CD4-positive, alpha-beta memory T cell (primary cell): ENCODE data around the gene ADISSP. TPM values are rescaled to one million over a fixed set of nuclear protein-coding genes. Genes with fewer than 3 reads are reported as not detected.
A peak's percentile ranks its signal among the peaks of the same experiment; 100 is the strongest.

Source experiments
- CTCF ChIA-PET: fragments of 350-600 bp; sonication (Branson Sonifier 250); formaldehyde crosslinking; loops from one replicate; lab custom pipeline; 2021; ENCODE audit warnings: inconsistent platforms; ENCODE audit not compliant: partially characterized antibody; lab: Charles Lee
- POLR2A ChIA-PET: fragments of 350-600 bp; sonication (Branson Sonifier 250); formaldehyde crosslinking; loops from one replicate; lab custom pipeline; 2021; ENCODE audit not compliant: partially characterized antibody; lab: Charles Lee
- DNase-seq, 5 donors: peaks; one replicate each; pipeline versions ENCODE4 v3.0.0 to v3.0.0-alpha.2; 2020 to 2022; ENCODE audit warnings: mixed read lengths in 1 of 5
- H3K27ac ChIP-seq: one replicate; pipeline ENCODE4 v1.7.0; 2013; ENCODE audit warnings: low read depth, low read length
- H3K27me3 ChIP-seq: 2 replicates; pipeline ENCODE4 v1.7.0; 2013; ENCODE audit warnings: mild to moderate bottlenecking, low read length, moderate library complexity; ENCODE audit not compliant: insufficient read depth
- H3K36me3 ChIP-seq: 2 replicates; pipeline ENCODE4 v1.7.0; 2013; ENCODE audit warnings: mild to moderate bottlenecking, low read length, moderate library complexity; ENCODE audit not compliant: insufficient read depth
- H3K4me1 ChIP-seq: 2 replicates; pipeline ENCODE4 v1.7.0; 2013; ENCODE audit warnings: mild to moderate bottlenecking, low read length, moderate library complexity; ENCODE audit not compliant: insufficient read depth
- H3K4me3 ChIP-seq, 2 donors: one replicate each; pipeline ENCODE4 v1.7.0; 2013; ENCODE audit warnings: low read length in 2 of 2, mild to moderate bottlenecking in 1 of 2
- H3K9me3 ChIP-seq, 2 donors: one replicate each; pipeline ENCODE4 v1.7.0; 2013; ENCODE audit warnings: low read length in 2 of 2, control low read depth in 1 of 2; ENCODE audit not compliant: control insufficient read depth in 1 of 2
- H3K27ac Mint-ChIP-seq, 7 donors: one replicate each; pipeline ENCODE4 v1.8.0; 2020 to 2021; ENCODE audit warnings: mixed read lengths in 7 of 7, mild to moderate bottlenecking in 6 of 7, inconsistent platforms in 3 of 7, moderate library complexity in 3 of 7
- H3K27me3 Mint-ChIP-seq, 2 donors: one replicate each; pipeline ENCODE4 v1.8.0; 2020 to 2021; ENCODE audit warnings: mixed read lengths in 2 of 2
- H3K36me3 Mint-ChIP-seq, 2 donors: one replicate each; pipeline ENCODE4 v1.8.0; 2020 to 2021; ENCODE audit warnings: mixed read lengths in 2 of 2, inconsistent platforms in 1 of 2, mild to moderate bottlenecking in 1 of 2
- H3K4me1 Mint-ChIP-seq, 4 donors: one replicate each; pipeline ENCODE4 v1.8.0; 2020 to 2021; ENCODE audit warnings: mixed read lengths in 4 of 4, mild to moderate bottlenecking in 1 of 4
- H3K4me3 Mint-ChIP-seq, 8 donors: one replicate each; pipeline ENCODE4 v1.8.0; 2020 to 2021; ENCODE audit warnings: mixed read lengths in 8 of 8, mild to moderate bottlenecking in 7 of 8, moderate library complexity in 6 of 8, inconsistent platforms in 3 of 8
- H3K9me3 Mint-ChIP-seq, 8 donors: one replicate each; pipeline ENCODE4 v1.8.0; 2020 to 2021; ENCODE audit warnings: mixed read lengths in 8 of 8, mild to moderate bottlenecking in 5 of 8, inconsistent platforms in 3 of 8, moderate library complexity in 1 of 8
- intact Hi-C: fragments of 100-400 bp; cut with micrococcal nuclease; formaldehyde crosslinking; loops from one replicate; pipeline ENCODE4 v1.15.1; 2023
- polyA plus RNA-seq, 2 donors: library from polyadenylated mRNA; unstranded; fragments of 300-500 nt; fragmentation: Illumina TruSeq; gene quantifications; one replicate each; pipeline ENCODE4 v1.2.3, GENCODE V29; 2021
- total RNA-seq, 2 experiments: library from RNA; stranded (reverse); gene quantifications; one replicate each; pipeline ENCODE4 v1.2.3, GENCODE V29; 2021

ADISSP gene
- total and polyA plus RNA-seq, 4 experiments from 2014 or later, result 15.7 to 31.5 (median 16.8) TPM

GRCh38 chr20:3751305-3751674 is 16.3 kb downstream of the ADISSP start:
- CTCF ChIA-PET, result interaction anchor here (0.7 to 6.2 kb wide), 7 partner anchors 9 to 258 kb away, joined by 3 to 64 read pairs (median 3); partner anchors contain the start of gene ADISSP
- H3K27me3 ChIP-seq, result no peaks in the 10 kb centered on the region
- Mint-ChIP-seq H3K27ac (no peak overlapping the region), H3K4me1 (peaks cover 2 to 14% (median 12%) of the 10 kb centered on the region in 4 donors), H3K4me3 (peak overlapping the region in 4 of 8 donors; percentile 25 to 65 (median 50)), H3K27me3 (peaks cover 0 to 3% of the 10 kb centered on the region in 2 donors), H3K9me3 (peaks cover 0 to 2% (median 0%) of the 10 kb centered on the region in 8 donors), H3K36me3 (peaks cover 0 to 3% of the 10 kb centered on the region in 2 donors)
- H3K36me3 ChIP-seq, result no peaks in the 10 kb centered on the region
- no peaks in the 10 kb centered on the region for H3K9me3 ChIP-seq
- intact Hi-C loops, result no loop called here
- no peak overlapping the region for H3K27ac ChIP-seq
- no peaks in the 10 kb centered on the region for H3K4me1 ChIP-seq
- POLR2A ChIA-PET, result interaction anchor here (0.5 to 1.2 kb wide), 2 partner anchors 33 to 1378 kb away, joined by 3 read pairs; no protein-coding TSS in a partner anchor
- no peak overlapping the region for H3K4me3 ChIP-seq
- DNase-seq, result no peak

GRCh38 chr20:3749689-3750531 is 17.6 kb downstream of the ADISSP start:
- Histone ChIP-seq H3K27ac (no peak overlapping the region), H3K36me3 (no peaks in the 10 kb centered on the region), H3K4me1 (peaks cover 7% of the 10 kb centered on the region), H3K27me3 (no peaks in the 10 kb centered on the region), H3K4me3 (no peak overlapping the region), H3K9me3 (no peaks in the 10 kb centered on the region)
- intact Hi-C loops, result no loop called here
- peaks cover 0 to 3% of the 10 kb centered on the region in 2 donors for H3K27me3 Mint-ChIP-seq
- H3K4me1 Mint-ChIP-seq, result peaks cover 2 to 21% (median 17%) of the 10 kb centered on the region in 4 donors
- CTCF ChIA-PET, result interaction anchor here (1.7 to 6.2 kb wide), 3 partner anchors 11 to 105 kb away, joined by 7 to 64 read pairs (median 38); partner anchors contain the start of gene ADISSP
- DNase-seq, result no peak
- peaks cover 0 to 2% (median 0%) of the 10 kb centered on the region in 8 donors for H3K9me3 Mint-ChIP-seq
- no peak overlapping the region for H3K4me3 Mint-ChIP-seq
- H3K27ac Mint-ChIP-seq, result no peak overlapping the region
- POLR2A ChIA-PET, result interaction anchor here (1.0 kb wide), 1 partner anchor 18 kb away, joined by 3 read pairs; the partner anchor contains the start of gene ADISSP
- peaks cover 0 to 3% of the 10 kb centered on the region in 2 donors for H3K36me3 Mint-ChIP-seq

GRCh38 chr20:3749087-3749688 is 18.4 kb downstream of the ADISSP start:
- H3K4me1 Mint-ChIP-seq, result peaks cover 8 to 28% (median 23%) of the 10 kb centered on the region in 4 donors
- ChIA-PET POLR2A (interaction anchor here (1.0 kb wide), 1 partner anchor 19 kb away, joined by 3 read pairs; the partner anchor contains the start of gene ADISSP), CTCF (interaction anchor here (1.7 kb wide), 1 partner anchor 8 kb away, joined by 4 read pairs; no protein-coding TSS in a partner anchor)
- DNase-seq, result no peak
- no peaks in the 10 kb centered on the region for H3K36me3 Mint-ChIP-seq
- no peaks in the 10 kb centered on the region for H3K27me3 ChIP-seq
- no peak overlapping the region for H3K27ac ChIP-seq
- peak overlapping the region in 1 of 7 donors; percentile 6 for H3K27ac Mint-ChIP-seq
- H3K36me3 ChIP-seq, result no peaks in the 10 kb centered on the region
- peaks cover 0 to 2% (median 0%) of the 10 kb centered on the region in 8 donors for H3K9me3 Mint-ChIP-seq
- no peaks in the 10 kb centered on the region for H3K9me3 ChIP-seq
- no peak overlapping the region for H3K4me3 ChIP-seq
- peaks cover 5 to 6% of the 10 kb centered on the region in 2 donors for H3K27me3 Mint-ChIP-seq
- H3K4me1 ChIP-seq, result peaks cover 12% of the 10 kb centered on the region
- intact Hi-C loops, result no loop called here
- H3K4me3 Mint-ChIP-seq, result no peak overlapping the region

- Mint-ChIP-seq H3K27ac (no peak overlapping the region), H3K27me3 (peaks cover 5 to 6% of the 10 kb centered on the region in 2 donors), H3K4me1 (peaks cover 7 to 29% (median 22%) of the 10 kb centered on the region in 4 donors), H3K9me3 (peaks cover 0 to 2% (median 0%) of the 10 kb centered on the region in 8 donors), H3K36me3 (no peaks in the 10 kb centered on the region), H3K4me3 (no peak overlapping the region)
- Histone ChIP-seq H3K9me3 (no peaks in the 10 kb centered on the region), H3K27ac (no peak overlapping the region), H3K4me3 (no peak overlapping the region), H3K4me1 (peaks cover 12% of the 10 kb centered on the region), H3K27me3 (no peaks in the 10 kb centered on the region), H3K36me3 (no peaks in the 10 kb centered on the region)
- POLR2A ChIA-PET, result no interaction called here
- no peak for DNase-seq
- CTCF ChIA-PET, result interaction anchor here (1.7 kb wide), 1 partner anchor 9 kb away, joined by 4 read pairs; no protein-coding TSS in a partner anchor
- intact Hi-C loops, result no loop called here
Measured at GRCh38 chr20:3748073-3748472, 19.5 kb downstream of the ADISSP start.

GRCh38 chr20:3747471-3747870 is 20.1 kb downstream of the ADISSP start:
- Mint-ChIP-seq H3K36me3 (no peaks in the 10 kb centered on the region), H3K27me3 (peaks cover 5 to 6% of the 10 kb centered on the region in 2 donors), H3K4me1 (peaks cover 7 to 27% (median 17%) of the 10 kb centered on the region in 4 donors), H3K4me3 (no peak overlapping the region), H3K9me3 (peaks cover 0 to 2% (median 0%) of the 10 kb centered on the region in 8 donors), H3K27ac (no peak overlapping the region)
- CTCF ChIA-PET, result interaction anchor here (1.7 kb wide), 1 partner anchor 10 kb away, joined by 4 read pairs; no protein-coding TSS in a partner anchor
- POLR2A ChIA-PET, result no interaction called here
- Histone ChIP-seq H3K36me3 (no peaks in the 10 kb centered on the region), H3K9me3 (no peaks in the 10 kb centered on the region), H3K4me3 (no peak overlapping the region), H3K4me1 (peaks cover 12% of the 10 kb centered on the region), H3K27ac (no peak overlapping the region), H3K27me3 (no peaks in the 10 kb centered on the region)
- DNase-seq, result no peak
- intact Hi-C loops, result no loop called here

- Mint-ChIP-seq H3K27ac (no peak overlapping the region), H3K9me3 (peaks cover 0 to 2% (median 0%) of the 10 kb centered on the region in 8 donors), H3K27me3 (peaks cover 5 to 6% of the 10 kb centered on the region in 2 donors), H3K4me3 (peak overlapping the region in 1 of 8 donors; percentile 80), H3K36me3 (no peaks in the 10 kb centered on the region), H3K4me1 (peaks cover 7 to 18% (median 11%) of the 10 kb centered on the region in 4 donors)
- Histone ChIP-seq H3K27ac (no peak overlapping the region), H3K4me3 (no peak overlapping the region), H3K36me3 (no peaks in the 10 kb centered on the region), H3K9me3 (no peaks in the 10 kb centered on the region), H3K4me1 (peaks cover 12% of the 10 kb centered on the region), H3K27me3 (no peaks in the 10 kb centered on the region)
- DNase-seq, result no peak
- ChIA-PET CTCF (interaction anchor here (0.6 to 1.6 kb wide), 4 partner anchors 10 to 442 kb away, joined by 3 to 5 read pairs (median 4); no protein-coding TSS in a partner anchor), POLR2A (interaction anchor here (0.9 to 1.1 kb wide), 2 partner anchors 22 to 75 kb away, joined by 3 to 5 read pairs; partner anchors contain the start of genes ADISSP and AP5S1)
- intact Hi-C loops, result no loop called here
Measured at GRCh38 chr20:3745686-3746173, 21.8 kb downstream of the ADISSP start.
